ENCODE measurements around the gene LDB2. TPM values are rescaled to one million over a fixed set of nuclear protein-coding genes. Genes with fewer than 3 reads are reported as not detected.

LDB2 gene
- total RNA-seq, 1 donor from 2014 or later: 4.9 TPM

DNA sequence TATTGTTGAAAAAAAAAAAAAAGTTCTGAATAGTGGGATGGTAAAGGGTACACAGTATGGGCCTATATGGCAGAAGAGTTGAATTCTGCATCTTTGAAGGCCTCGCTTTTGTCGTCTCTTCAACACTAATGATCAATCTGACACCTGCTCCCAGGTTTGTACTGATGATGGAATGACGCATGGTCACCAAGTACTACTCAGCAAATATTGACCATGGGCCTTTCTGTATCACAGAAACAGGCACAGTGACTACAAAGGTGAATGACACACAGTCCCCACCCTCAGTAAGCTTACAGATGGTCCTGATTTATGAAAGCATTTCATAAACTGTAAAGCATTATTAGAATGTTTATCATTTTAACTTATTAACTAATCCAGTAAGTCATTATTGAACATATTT lies 152.6 kb downstream of the LDB2 start:
- H3K27me3 ChIP-seq (ENCODE audit: insufficient read depth, low read length): no peaks in the 10 kb centered on the region
- H3K4me3 Mint-ChIP-seq (ENCODE audit: unreplicated experiment): no peak overlapping the region
- H3K4me2 ChIP-seq (ENCODE audit: low read length): no peak overlapping the region
- H3K36me3 ChIP-seq (ENCODE audit: insufficient read depth, low read length): no peaks in the 10 kb centered on the region
- H3K27me3 Mint-ChIP-seq (ENCODE audit: low read depth, unreplicated experiment): no peaks in the 10 kb centered on the region
- no peaks in the 10 kb centered on the region for H3K79me2 ChIP-seq (ENCODE audit: insufficient read depth, low read length)
- no peaks in the 10 kb centered on the region for H3K9me3 ChIP-seq (ENCODE audit: insufficient read depth, low read depth, low read length)
- H2AFZ ChIP-seq (ENCODE audit: low read depth, low read length): no peak overlapping the region
- H3K9ac ChIP-seq (ENCODE audit: low read length): no peak overlapping the region
- no peak overlapping the region for H3K27ac Mint-ChIP-seq (ENCODE audit: unreplicated experiment)
- no peaks in the 10 kb centered on the region for H3K9me3 Mint-ChIP-seq (ENCODE audit: unreplicated experiment)
- no peak for TF ChIP-seq EZH2 (IDR thresholded peaks at IDR 0.05; ENCODE audit: insufficient read depth, low read length)
- TF ChIP-seq, protein P1, sequence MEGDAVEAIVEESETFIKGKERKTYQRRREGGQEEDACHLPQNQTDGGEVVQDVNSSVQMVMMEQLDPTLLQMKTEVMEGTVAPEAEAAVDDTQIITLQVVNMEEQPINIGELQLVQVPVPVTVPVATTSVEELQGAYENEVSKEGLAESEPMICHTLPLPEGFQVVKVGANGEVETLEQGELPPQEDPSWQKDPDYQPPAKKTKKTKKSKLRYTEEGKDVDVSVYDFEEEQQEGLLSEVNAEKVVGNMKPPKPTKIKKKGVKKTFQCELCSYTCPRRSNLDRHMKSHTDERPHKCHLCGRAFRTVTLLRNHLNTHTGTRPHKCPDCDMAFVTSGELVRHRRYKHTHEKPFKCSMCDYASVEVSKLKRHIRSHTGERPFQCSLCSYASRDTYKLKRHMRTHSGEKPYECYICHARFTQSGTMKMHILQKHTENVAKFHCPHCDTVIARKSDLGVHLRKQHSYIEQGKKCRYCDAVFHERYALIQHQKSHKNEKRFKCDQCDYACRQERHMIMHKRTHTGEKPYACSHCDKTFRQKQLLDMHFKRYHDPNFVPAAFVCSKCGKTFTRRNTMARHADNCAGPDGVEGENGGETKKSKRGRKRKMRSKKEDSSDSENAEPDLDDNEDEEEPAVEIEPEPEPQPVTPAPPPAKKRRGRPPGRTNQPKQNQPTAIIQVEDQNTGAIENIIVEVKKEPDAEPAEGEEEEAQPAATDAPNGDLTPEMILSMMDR (IDR thresholded peaks at IDR 0.05; ENCODE audit: insufficient read depth, low read depth, low read length): no peak
- no peaks in the 10 kb centered on the region for H3K36me3 Mint-ChIP-seq (ENCODE audit: low read depth, unreplicated experiment)
- no peaks in the 10 kb centered on the region for H4K20me1 ChIP-seq (ENCODE audit: insufficient read depth, low read length)
- FAIRE-seq (no peak), DNase-seq (ENCODE audit: low read depth) (no peak)
- H3K4me1 ChIP-seq (ENCODE audit: insufficient read depth, low read length): no peaks in the 10 kb centered on the region
- H3K4me3 ChIP-seq (ENCODE audit: insufficient read depth, low read depth, low read length): no peak overlapping the region
- no peak overlapping the region for H3K27ac ChIP-seq (ENCODE audit: low read depth, low read length)
- H3K4me1 Mint-ChIP-seq (ENCODE audit: low read depth, unreplicated experiment): no peaks in the 10 kb centered on the region

DNA sequence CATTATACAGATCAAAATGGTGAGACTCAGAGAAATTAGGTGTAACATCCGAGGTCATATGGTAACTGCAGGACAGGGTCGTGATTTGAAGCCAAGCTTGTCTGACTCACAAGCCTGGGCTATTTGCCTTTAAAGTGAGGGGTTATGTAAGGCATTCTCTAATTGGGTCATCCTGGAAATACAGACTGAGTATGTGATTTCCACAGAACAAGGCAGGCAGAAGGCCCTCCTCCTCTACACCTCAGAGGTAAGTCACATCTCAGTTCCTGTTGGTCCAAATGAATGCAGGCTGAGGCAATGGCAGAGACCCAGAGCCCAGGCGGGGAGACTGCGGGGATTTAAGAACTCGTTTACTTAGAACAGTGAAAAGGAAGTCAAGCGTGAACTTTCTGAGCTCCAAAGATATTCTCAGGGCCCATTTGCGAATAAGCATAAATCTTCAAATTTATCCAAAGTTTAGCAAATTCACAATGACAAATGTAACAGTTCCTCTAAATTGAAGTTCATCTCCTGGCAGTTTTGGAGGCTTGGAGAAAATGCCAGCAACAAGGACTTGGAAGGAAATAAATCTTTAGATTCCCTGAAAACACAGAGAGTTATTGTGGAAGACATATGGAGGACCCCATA lies 153.3 kb downstream of the LDB2 start:
- H3K36me3 Mint-ChIP-seq (ENCODE audit: low read depth, unreplicated experiment): no peaks in the 10 kb centered on the region
- peak; percentile 82 for FAIRE-seq
- Histone ChIP-seq H4K20me1 (ENCODE audit: insufficient read depth, low read length) (no peaks in the 10 kb centered on the region), H3K27ac (ENCODE audit: low read depth, low read length) (no peak overlapping the region), H3K4me3 (ENCODE audit: insufficient read depth, low read depth, low read length) (no peak overlapping the region), H3K36me3 (ENCODE audit: insufficient read depth, low read length) (no peaks in the 10 kb centered on the region), H3K27me3 (ENCODE audit: insufficient read depth, low read length) (no peaks in the 10 kb centered on the region), H2AFZ (ENCODE audit: low read depth, low read length) (no peak overlapping the region), H3K9me3 (ENCODE audit: insufficient read depth, low read depth, low read length) (no peaks in the 10 kb centered on the region), H3K79me2 (ENCODE audit: insufficient read depth, low read length) (no peaks in the 10 kb centered on the region), H3K4me2 (ENCODE audit: low read length) (no peak overlapping the region), H3K4me1 (ENCODE audit: insufficient read depth, low read length) (no peaks in the 10 kb centered on the region), H3K9ac (ENCODE audit: low read length) (no peak overlapping the region)
- DNase-seq (ENCODE audit: low read depth): peak; percentile 82
- H3K4me3 Mint-ChIP-seq (ENCODE audit: unreplicated experiment): no peak overlapping the region
- H3K27me3 Mint-ChIP-seq (ENCODE audit: low read depth, unreplicated experiment): no peaks in the 10 kb centered on the region
- no peak for TF ChIP-seq EZH2 (IDR thresholded peaks at IDR 0.05; ENCODE audit: insufficient read depth, low read length)
- TF ChIP-seq, protein P1 (IDR thresholded peaks at IDR 0.05; ENCODE audit: insufficient read depth, low read depth, low read length): no peak
- H3K4me1 Mint-ChIP-seq (ENCODE audit: low read depth, unreplicated experiment): no peaks in the 10 kb centered on the region
- H3K9me3 Mint-ChIP-seq (ENCODE audit: unreplicated experiment): no peaks in the 10 kb centered on the region
- no peak overlapping the region for H3K27ac Mint-ChIP-seq (ENCODE audit: unreplicated experiment)

DNA sequence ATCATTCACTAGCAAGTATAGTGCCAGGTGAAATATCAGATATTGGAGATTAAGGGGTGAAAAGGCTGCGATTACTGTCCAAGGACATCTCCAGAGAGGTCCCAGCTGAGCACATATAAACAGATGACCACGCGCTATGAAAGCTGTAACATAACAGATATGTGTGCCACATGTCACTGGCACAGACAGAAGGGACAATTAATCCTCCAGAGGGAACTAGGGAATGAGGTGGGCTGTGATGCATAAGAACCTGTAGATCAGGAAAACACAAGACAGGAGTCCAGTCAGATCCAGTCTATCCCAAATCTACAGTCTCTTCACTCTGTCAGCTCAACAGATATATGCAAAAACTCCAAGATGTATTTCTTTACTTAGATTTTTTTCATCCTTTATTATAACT lies 157.2 kb downstream of the LDB2 start:
- Mint-ChIP-seq H3K36me3 (ENCODE audit: low read depth, unreplicated experiment) (no peaks in the 10 kb centered on the region), H3K4me1 (ENCODE audit: low read depth, unreplicated experiment) (no peaks in the 10 kb centered on the region), H3K4me3 (ENCODE audit: unreplicated experiment) (no peak overlapping the region), H3K27me3 (ENCODE audit: low read depth, unreplicated experiment) (no peaks in the 10 kb centered on the region), H3K9me3 (ENCODE audit: unreplicated experiment) (no peaks in the 10 kb centered on the region), H3K27ac (ENCODE audit: unreplicated experiment) (no peak overlapping the region)
- no peak overlapping the region for H3K4me3 ChIP-seq (ENCODE audit: insufficient read depth, low read depth, low read length)
- TF ChIP-seq, protein P1 (IDR thresholded peaks at IDR 0.05; ENCODE audit: insufficient read depth, low read depth, low read length): no peak
- TF ChIP-seq EZH2 (IDR thresholded peaks at IDR 0.05; ENCODE audit: insufficient read depth, low read length): no peak
- no peaks in the 10 kb centered on the region for H3K27me3 ChIP-seq (ENCODE audit: insufficient read depth, low read length)
- H3K4me2 ChIP-seq (ENCODE audit: low read length): no peak overlapping the region
- no peaks in the 10 kb centered on the region for H3K36me3 ChIP-seq (ENCODE audit: insufficient read depth, low read length)
- no peak overlapping the region for H3K27ac ChIP-seq (ENCODE audit: low read depth, low read length)
- DNase-seq (ENCODE audit: low read depth): no peak
- H3K9ac ChIP-seq (ENCODE audit: low read length): no peak overlapping the region
- FAIRE-seq: no peak
- H3K4me1 ChIP-seq (ENCODE audit: insufficient read depth, low read length): no peaks in the 10 kb centered on the region
- no peaks in the 10 kb centered on the region for H3K79me2 ChIP-seq (ENCODE audit: insufficient read depth, low read length)
- no peaks in the 10 kb centered on the region for H4K20me1 ChIP-seq (ENCODE audit: insufficient read depth, low read length)
- no peaks in the 10 kb centered on the region for H3K9me3 ChIP-seq (ENCODE audit: insufficient read depth, low read depth, low read length)
- H2AFZ ChIP-seq (ENCODE audit: low read depth, low read length): no peak overlapping the region

Measured in astrocyte (in vitro differentiated cells and primary cell).